ENCODE results near the gene SKAP2.

SKAP2 gene

DNA sequence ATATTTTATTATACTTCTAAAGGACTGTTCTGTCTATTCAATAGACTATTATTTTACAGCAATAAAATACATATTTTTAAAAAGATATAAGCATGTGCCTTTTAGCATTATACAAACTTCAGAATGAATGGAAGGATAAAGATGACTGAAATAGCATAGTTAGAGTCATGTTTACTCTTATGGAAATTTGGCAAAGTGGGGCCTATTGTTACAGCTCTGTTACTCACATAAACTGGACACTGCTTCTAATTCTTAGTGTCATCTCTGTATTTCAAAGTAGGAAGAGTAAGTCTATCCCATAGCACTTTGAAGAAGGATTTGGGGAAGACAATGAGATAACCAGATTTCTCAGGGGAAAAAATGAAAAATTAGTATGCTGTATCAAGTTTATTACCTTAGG, 168.2 kb downstream of the SKAP2 start:
- peaks cover 14% of the 10 kb centered on the region for H3K4me1 ChIP-seq (ENCODE audit: control insufficient read depth, insufficient read depth, low read length)
- H3K9me3 ChIP-seq (ENCODE audit: control insufficient read depth, insufficient read depth, low read depth, low read length) = no peaks in the 10 kb centered on the region
- POLR2A ChIA-PET = interaction anchor here (1.3 kb wide), 1 partner anchor 401 kb away, joined by 3 read pairs; no protein-coding TSS in a partner anchor
- CTCF ChIA-PET = interaction anchor here (1.2 to 1.7 kb wide), 2 partner anchors 9 to 158 kb away, joined by 3 to 6 read pairs; no protein-coding TSS in a partner anchor
- H3K36me3 ChIP-seq (ENCODE audit: control insufficient read depth in 2 of 2, insufficient read depth in 1 of 2, low read length in 2 of 2) = no peaks in the 10 kb centered on the region
- no peak overlapping the region for H3K4me3 ChIP-seq (ENCODE audit: low read depth, low read length)
- TF ChIP-seq, protein P1, sequence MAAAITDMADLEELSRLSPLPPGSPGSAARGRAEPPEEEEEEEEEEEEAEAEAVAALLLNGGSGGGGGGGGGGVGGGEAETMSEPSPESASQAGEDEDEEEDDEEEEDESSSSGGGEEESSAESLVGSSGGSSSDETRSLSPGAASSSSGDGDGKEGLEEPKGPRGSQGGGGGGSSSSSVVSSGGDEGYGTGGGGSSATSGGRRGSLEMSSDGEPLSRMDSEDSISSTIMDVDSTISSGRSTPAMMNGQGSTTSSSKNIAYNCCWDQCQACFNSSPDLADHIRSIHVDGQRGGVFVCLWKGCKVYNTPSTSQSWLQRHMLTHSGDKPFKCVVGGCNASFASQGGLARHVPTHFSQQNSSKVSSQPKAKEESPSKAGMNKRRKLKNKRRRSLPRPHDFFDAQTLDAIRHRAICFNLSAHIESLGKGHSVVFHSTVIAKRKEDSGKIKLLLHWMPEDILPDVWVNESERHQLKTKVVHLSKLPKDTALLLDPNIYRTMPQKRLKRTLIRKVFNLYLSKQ (tag by site-specific recombination; IDR thresholded peaks at IDR 0.05; ENCODE audit: borderline replicate concordance) = no peak
- TF ChIP-seq ZBTB48 (tag by site-specific recombination; IDR thresholded peaks at IDR 0.05) (no peak), TCF7L2 (IDR thresholded peaks at IDR 0.05; ENCODE audit: borderline replicate concordance, low read depth, low read length) (no peak), ZNF677 (tag by site-specific recombination; IDR thresholded peaks at IDR 0.05) (no peak), ZBTB1 (tag by site-specific recombination; IDR thresholded peaks at IDR 0.05) (no peak), ZNF37A (tag by site-specific recombination; IDR thresholded peaks at IDR 0.05) (no peak), ZNF266 (tag by site-specific recombination; IDR thresholded peaks at IDR 0.05; ENCODE audit: low read depth) (no peak), ZNF785 (tag by site-specific recombination; IDR thresholded peaks at IDR 0.05) (no peak), ZBTB21 (tag by site-specific recombination; IDR thresholded peaks at IDR 0.05) (no peak), ZNF416 (tag by site-specific recombination; IDR thresholded peaks at IDR 0.05) (no peak), ZNF202 (tag by site-specific recombination; IDR thresholded peaks at IDR 0.05; ENCODE audit: borderline replicate concordance) (no peak), ZNF174 (tag by site-specific recombination; IDR thresholded peaks at IDR 0.05) (no peak), KLF1 (tag by site-specific recombination; IDR thresholded peaks at IDR 0.05) (no peak), ZNF157 (tag by site-specific recombination; IDR thresholded peaks at IDR 0.05) (no peak), ZFP37 (tag by site-specific recombination; IDR thresholded peaks at IDR 0.05) (no peak)
- TF ChIP-seq, protein P2, sequence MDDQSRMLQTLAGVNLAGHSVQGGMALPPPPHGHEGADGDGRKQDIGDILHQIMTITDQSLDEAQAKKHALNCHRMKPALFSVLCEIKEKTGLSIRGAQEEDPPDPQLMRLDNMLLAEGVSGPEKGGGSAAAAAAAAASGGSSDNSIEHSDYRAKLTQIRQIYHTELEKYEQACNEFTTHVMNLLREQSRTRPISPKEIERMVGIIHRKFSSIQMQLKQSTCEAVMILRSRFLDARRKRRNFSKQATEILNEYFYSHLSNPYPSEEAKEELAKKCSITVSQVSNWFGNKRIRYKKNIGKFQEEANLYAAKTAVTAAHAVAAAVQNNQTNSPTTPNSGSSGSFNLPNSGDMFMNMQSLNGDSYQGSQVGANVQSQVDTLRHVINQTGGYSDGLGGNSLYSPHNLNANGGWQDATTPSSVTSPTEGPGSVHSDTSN (CRISPR knock-in tag; IDR thresholded peaks at IDR 0.05) = no peak
- TF ChIP-seq, protein P3, sequence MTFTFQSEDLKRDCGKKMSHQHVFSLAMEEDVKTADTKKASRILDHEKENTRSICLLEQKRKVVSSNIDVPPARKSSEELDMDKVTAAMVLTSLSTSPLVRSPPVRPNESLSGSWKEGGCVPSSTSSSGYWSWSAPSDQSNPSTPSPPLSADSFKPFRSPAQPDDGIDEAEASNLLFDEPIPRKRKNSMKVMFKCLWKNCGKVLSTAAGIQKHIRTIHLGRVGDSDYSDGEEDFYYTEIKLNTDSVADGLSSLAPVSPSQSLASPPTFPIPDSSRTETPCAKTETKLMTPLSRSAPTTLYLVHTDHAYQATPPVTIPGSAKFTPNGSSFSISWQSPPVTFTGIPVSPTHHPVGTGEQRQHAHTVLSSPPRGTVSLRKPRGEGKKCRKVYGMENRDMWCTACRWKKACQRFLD (tag by site-specific recombination; IDR thresholded peaks at IDR 0.05) = no peak
- TF ChIP-seq, protein P4, sequence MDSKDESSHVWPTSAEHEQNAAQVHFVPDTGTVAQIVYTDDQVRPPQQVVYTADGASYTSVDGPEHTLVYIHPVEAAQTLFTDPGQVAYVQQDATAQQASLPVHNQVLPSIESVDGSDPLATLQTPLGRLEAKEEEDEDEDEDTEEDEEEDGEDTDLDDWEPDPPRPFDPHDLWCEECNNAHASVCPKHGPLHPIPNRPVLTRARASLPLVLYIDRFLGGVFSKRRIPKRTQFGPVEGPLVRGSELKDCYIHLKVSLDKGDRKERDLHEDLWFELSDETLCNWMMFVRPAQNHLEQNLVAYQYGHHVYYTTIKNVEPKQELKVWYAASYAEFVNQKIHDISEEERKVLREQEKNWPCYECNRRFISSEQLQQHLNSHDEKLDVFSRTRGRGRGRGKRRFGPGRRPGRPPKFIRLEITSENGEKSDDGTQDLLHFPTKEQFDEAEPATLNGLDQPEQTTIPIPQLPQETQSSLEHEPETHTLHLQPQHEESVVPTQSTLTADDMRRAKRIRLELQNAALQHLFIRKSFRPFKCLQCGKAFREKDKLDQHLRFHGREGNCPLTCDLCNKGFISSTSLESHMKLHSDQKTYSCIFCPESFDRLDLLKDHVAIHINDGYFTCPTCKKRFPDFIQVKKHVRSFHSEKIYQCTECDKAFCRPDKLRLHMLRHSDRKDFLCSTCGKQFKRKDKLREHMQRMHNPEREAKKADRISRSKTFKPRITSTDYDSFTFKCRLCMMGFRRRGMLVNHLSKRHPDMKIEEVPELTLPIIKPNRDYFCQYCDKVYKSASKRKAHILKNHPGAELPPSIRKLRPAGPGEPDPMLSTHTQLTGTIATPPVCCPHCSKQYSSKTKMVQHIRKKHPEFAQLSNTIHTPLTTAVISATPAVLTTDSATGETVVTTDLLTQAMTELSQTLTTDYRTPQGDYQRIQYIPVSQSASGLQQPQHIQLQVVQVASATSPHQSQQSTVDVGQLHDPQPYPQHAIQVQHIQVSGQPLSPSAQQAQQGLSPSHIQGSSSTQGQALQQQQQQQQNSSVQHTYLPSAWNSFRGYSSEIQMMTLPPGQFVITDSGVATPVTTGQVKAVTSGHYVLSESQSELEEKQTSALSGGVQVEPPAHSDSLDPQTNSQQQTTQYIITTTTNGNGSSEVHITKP (tag by site-specific recombination; IDR thresholded peaks at IDR 0.05) = no peak
- TF ChIP-seq, protein P5, sequence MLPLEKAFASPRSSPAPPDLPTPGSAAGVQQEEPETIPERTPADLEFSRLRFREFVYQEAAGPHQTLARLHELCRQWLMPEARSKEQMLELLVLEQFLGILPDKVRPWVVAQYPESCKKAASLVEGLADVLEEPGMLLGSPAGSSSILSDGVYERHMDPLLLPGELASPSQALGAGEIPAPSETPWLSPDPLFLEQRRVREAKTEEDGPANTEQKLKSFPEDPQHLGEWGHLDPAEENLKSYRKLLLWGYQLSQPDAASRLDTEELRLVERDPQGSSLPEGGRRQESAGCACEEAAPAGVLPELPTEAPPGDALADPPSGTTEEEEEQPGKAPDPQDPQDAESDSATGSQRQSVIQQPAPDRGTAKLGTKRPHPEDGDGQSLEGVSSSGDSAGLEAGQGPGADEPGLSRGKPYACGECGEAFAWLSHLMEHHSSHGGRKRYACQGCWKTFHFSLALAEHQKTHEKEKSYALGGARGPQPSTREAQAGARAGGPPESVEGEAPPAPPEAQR (tag by site-specific recombination; IDR thresholded peaks at IDR 0.05) = no peak
- no peak overlapping the region for H3K27ac ChIP-seq (ENCODE audit: extremely low read depth, low read depth, low read length)
